HG02870 (cell line): Measurements from ENCODE around the gene DBR1.
A peak's percentile ranks its signal among the peaks of the same experiment; 100 is the strongest.
"Not testable (repeated sequence)": the region's sequence is repeated elsewhere in the genome, so short reads cannot be mapped to it uniquely, and the experiment has no call there.

Experiments
- ATAC-seq: cut with Tn5 transposase; IDR thresholded peaks from one replicate; pipeline ENCODE4 v1.9.1; 2021; ENCODE audit warnings: mild to moderate bottlenecking, moderate library complexity; ENCODE audit not compliant: unreplicated experiment

Gene DBR1

GRCh38 chr3:138187296-138188012 is 12.7 kb upstream of the DBR1 start, which contains the start of gene ARMC8:
TSS of gene ARMC8 (plus strand) at chr3:138187301. CDS start at chr3:138187555, 254 bp downstream.
- peak; percentile 54 for ATAC-seq

GRCh38 chr3:138186803-138187295 is 12.1 kb upstream of the DBR1 start:
- peak; percentile 90 for ATAC-seq

- no peak for ATAC-seq
Measured at GRCh38 chr3:138186221-138186620, 11.5 kb upstream of the DBR1 start.

DNA sequence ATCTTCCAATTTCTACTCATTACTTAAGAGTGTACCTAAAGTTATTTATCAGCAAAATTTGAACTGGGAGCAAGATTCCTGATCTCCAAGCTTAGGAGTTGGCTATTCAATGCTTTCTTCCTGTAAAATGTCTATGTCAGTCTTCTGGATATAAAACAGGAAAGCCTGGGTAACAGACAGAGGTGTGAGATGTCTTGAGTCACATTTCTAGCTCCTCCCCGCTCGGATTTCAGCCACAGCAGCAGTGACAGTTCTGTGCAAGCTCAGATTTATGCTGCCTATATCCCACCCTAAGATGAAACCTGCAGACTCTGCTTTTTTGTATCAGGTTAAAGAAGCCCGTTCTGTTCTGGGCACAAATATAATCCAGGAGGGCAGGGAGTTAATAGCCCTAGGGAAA is 10.3 kb upstream of the DBR1 start:
- no peak for ATAC-seq

DNA sequence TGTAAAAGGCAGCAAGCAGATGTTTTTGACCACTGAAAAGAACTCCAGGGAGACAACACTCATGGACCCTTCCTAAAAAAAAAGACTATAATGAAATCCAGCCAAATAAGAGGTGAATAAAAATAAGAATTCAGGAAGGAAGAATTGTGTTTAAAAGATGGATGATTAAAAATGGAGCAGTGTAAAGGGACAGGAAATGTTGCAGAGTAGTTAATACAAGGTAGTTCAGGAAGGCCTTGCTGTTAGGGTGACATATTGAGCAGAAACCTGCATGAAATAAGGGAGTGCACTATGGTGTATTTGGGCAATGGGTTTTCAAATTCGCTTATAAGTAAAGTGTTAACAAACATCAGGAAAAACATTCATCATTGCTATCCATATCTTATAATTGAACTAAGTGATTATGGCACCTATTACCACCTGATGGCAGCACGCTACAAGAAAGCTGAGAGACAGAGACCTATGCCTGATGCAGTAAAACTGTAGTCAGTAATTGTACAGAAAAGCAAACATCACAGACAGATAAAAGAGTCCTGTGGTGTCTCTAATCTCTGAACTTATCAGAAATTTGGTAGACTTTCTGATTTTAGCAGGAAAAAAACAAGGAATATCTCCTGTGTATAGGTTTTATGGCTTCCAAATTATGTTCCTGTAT is 5.8 kb upstream of the DBR1 start:
- peak; percentile 57 for ATAC-seq

- ATAC-seq: no peak
Measured at GRCh38 chr3:138173769-138174420, 826 bp downstream of the DBR1 start.

DNA sequence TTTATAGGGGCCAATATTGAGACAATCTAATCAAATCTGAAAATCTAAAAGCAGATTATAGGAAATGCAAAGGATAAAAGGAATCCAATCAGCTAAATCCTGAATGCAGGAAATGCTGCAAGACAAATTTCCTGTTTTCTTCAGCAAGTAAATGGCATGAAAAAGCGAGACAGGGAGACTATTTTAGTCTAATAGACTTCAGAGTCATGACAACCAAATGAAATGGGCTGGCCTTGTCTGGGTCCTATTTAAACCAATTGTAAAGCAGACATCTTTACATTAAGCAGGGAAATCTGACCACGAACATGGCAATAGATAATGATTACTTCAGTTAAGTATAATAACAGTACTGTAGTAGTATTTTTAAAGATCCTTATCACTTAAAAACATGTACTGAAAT is 2.1 kb downstream of the DBR1 start:
- no peak for ATAC-seq

GRCh38 chr3:138165061-138165460 is 9.7 kb downstream of the DBR1 start:
- no peak for ATAC-seq

DNA sequence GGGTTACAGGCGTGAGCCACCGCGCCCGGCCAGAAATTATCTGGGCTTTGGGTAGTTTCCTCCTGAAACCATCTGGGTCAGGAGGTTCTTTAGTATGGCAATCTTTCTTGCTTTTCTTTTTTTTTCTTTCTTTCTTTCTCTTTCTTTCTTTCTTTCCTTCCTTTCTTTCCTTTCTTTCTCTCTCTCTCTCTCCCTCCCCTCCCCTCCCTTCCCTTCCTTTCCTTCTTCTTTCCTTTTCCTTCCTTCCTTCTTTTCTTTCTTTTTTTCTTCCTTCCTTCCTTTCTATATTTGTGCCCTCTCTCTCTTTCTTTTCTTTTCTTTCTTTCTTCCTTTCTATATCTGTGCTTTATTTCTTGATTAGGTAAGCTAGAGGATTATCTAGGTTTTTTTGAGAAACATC is 17.0 kb downstream of the DBR1 start:
- ATAC-seq: no peak

- ATAC-seq: no peak
Measured at GRCh38 chr3:138154534-138154933, 20.2 kb downstream of the DBR1 start.

- ATAC-seq: no peak
Measured at GRCh38 chr3:138148503-138148902, 26.2 kb downstream of the DBR1 start.

DNA sequence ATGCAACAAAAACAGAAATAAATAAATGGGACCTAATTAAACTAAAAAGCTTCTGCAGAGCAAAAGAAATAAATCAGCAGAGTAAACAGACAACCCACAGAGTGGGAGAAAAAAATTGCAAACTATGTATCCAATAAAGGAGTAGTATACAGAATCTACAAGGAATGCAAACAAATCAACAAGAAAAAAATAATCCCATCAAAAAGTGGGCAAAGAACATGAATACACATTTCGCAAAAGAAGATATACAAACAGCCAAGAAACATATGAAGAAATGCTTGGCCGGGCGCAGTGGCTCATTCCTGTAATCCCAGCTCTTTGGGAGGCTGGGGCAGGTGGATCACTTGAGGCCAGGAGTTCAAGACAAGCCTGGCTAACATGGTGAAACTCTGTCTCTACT is 32.5 kb downstream of the DBR1 start:
- ATAC-seq: not testable (repeated sequence)

DNA sequence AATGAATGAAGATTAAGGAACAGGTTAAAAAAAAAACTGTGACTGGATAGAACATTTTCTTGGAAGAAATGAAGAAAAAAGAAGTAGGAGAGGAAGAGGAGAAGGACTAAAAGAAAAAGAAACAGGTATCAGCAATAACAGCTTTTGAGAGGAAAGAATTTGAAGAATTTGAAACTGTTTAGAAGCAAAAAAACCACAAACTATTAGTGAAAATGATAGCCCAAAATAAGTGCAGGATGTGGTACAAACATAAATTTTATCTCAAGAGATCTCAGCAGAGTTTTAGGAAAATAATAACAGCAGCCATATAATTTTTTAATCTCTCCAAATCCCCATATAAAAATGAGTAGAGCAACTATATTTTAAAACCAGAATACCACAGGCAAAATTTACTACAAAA is 33.8 kb downstream of the DBR1 start:
- ATAC-seq: no peak

- no peak for ATAC-seq
Measured at GRCh38 chr3:138139691-138140090, 35.0 kb downstream of the DBR1 start.

GRCh38 chr3:138137861-138138260 is 36.9 kb downstream of the DBR1 start:
- ATAC-seq: no peak

DNA sequence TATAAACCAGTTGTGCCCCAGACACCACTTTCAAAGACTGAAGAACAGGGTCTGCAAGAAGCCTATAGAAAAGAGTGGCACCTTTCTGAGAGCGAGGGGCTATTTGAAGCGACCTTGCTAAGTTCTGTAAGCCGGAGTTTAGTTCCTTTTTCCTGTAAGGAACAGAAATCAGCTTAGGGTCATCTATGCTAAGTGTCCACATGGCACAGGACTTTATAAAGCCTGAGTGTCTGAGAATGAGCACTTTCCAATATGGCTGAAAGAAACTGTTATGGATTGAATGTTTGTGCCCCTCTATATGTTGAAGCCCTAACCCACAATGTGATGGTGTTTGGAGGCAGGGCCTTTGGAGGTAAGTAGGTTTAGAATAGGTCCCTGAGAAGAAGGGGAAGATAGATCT is 38.5 kb downstream of the DBR1 start:
- no peak for ATAC-seq

DNA sequence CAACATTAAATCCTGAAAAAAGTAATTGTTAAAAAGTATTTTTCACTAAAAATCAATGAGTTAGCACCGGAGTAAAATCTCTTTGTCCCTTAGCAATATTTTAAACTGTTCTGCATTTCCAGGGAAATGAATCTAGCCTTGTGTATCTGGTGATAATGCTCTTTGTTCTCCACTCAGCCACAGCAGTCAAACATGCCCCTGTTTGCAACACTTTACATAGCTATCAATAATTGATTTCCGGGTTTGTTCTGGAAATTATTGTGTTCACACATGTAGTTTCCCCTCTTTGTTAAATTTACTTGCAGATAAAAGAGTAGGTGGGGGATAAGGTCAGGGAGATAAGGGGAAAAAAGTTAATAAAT is 38.9 kb downstream of the DBR1 start:
- no peak for ATAC-seq

- ATAC-seq: no peak
Measured at GRCh38 chr3:138135146-138135832, 39.4 kb downstream of the DBR1 start.

GRCh38 chr3:138132239-138132638 is 42.5 kb downstream of the DBR1 start, which contains the start of gene A4GNT:
TSS of gene A4GNT (minus strand) at chr3:138132390. CDS start at chr3:138131256, 1,134 bp downstream.
- no peak for ATAC-seq

DNA sequence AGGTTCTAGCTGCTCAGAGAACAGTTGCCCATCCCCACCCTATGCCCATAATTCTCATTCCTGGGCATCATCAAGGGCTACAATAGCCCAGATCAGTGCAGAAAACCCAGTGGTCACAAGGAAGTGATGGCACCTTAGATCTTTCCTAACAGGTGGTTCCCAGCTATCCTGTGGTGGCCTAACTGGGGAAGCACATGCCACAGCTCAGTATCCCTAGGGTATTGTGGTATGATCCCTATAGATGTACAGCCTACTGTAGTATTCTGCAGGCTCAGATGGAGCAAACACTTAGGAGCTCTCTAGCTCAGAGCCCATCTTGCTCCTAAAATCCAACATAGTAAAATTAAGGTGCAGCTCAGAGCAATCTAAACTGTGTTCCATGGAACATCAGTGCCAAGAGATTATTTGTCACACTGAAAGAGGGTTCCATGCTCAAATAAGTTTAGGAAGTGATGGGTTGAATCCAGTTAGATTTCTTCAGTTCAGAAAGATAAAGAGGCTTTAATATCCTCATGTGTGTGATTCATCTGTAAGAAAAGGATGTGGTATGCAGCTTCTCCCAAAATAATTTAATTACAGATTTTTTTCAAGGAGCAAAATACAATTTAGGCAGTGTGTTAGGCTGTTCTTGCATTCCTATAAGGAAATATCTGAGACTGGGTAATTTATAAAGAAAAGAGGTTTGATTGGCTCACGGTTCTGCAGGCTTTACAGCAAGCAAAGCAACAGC is 46.9 kb downstream of the DBR1 start:
- no peak for ATAC-seq
